22Rv1 (cell line): ENCODE results near the gene ESM1.
"Not testable (repeated sequence)": the region's sequence is repeated elsewhere in the genome, so short reads cannot be mapped to it uniquely, and the experiment has no call there.

Experiments
- H3K27ac ChIP-seq: fragments of 450-650 bp; 2 replicates; pipeline ENCODE4 v1.5.1; 2017
- CTCF ChIP-seq: fragments of 450-650 bp; IDR thresholded peaks from 2 replicates; pipeline ENCODE4 v1.5.1; 2017; ENCODE audit warnings: mild to moderate bottlenecking
- ZFX ChIP-seq: fragments of 450-650 bp; IDR thresholded peaks from 2 replicates; pipeline ENCODE4 v1.6.1; 2017; ENCODE audit warnings: antibody characterized with exemption, borderline replicate concordance

Gene ESM1

GRCh38 chr5:55022450-55022849 is 37.1 kb upstream of the ESM1 start:
- TF ChIP-seq CTCF, result no peak
- no peak for TF ChIP-seq ZFX
- no peak overlapping the region for H3K27ac ChIP-seq

GRCh38 chr5:55021821-55022220 is 36.4 kb upstream of the ESM1 start:
- TF ChIP-seq ZFX (no peak), CTCF (no peak)
- H3K27ac ChIP-seq, result no peak overlapping the region

- TF ChIP-seq CTCF (no peak), ZFX (no peak)
- H3K27ac ChIP-seq, result no peak overlapping the region
Measured at GRCh38 chr5:55021410-55021809, 36.0 kb upstream of the ESM1 start.

- not testable (repeated sequence) for H3K27ac ChIP-seq
Measured at GRCh38 chr5:55010149-55010548, 24.8 kb upstream of the ESM1 start.

- no peak overlapping the region for H3K27ac ChIP-seq
- TF ChIP-seq CTCF (no peak), ZFX (no peak)
Measured at GRCh38 chr5:55004729-55005128, 19.3 kb upstream of the ESM1 start.

- TF ChIP-seq CTCF (no peak), ZFX (no peak)
- H3K27ac ChIP-seq, result no peak overlapping the region
Measured at GRCh38 chr5:55003432-55004065, 18.2 kb upstream of the ESM1 start.

GRCh38 chr5:55002166-55002565 is 16.8 kb upstream of the ESM1 start:
- not testable (repeated sequence) for H3K27ac ChIP-seq

GRCh38 chr5:54997081-54997480 is 11.7 kb upstream of the ESM1 start:
- TF ChIP-seq ZFX, result no peak
- TF ChIP-seq CTCF, result no peak
- no peak overlapping the region for H3K27ac ChIP-seq
